Fibroblast of lung (primary cell): Measurements from ENCODE around the gene MDFI. TPM values are rescaled to one million over a fixed set of nuclear protein-coding genes. Genes with fewer than 3 reads are reported as not detected.

Experiments
- DNase-seq, 2 donors: peaks; one replicate each; pipeline versions ENCODE4 v3.0.0 to v3.0.0-alpha.2; 2010; ENCODE audit warnings: low read depth in 2 of 2
- H2AFZ ChIP-seq: 2 replicates; pipeline ENCODE4 v1.5.1; 2012; ENCODE audit warnings: low read length, control low read depth, inconsistent platforms
- H3K27ac ChIP-seq: 2 replicates; pipeline ENCODE4 v1.5.1; 2011; ENCODE audit warnings: low read length, control low read depth; ENCODE audit not compliant: insufficient read depth
- H3K27me3 ChIP-seq: 2 replicates; pipeline ENCODE4 v1.5.1; 2011; ENCODE audit warnings: mild to moderate bottlenecking, low read length; ENCODE audit not compliant: control insufficient read depth, insufficient read depth
- H3K36me3 ChIP-seq: 2 replicates; pipeline ENCODE4 v1.5.1; 2011; ENCODE audit warnings: low read length; ENCODE audit not compliant: control insufficient read depth, insufficient read depth
- H3K4me1 ChIP-seq: 2 replicates; pipeline ENCODE4 v1.5.1; 2011; ENCODE audit warnings: low read length; ENCODE audit not compliant: control insufficient read depth, insufficient read depth; ENCODE audit errors: extremely low read depth
- H3K4me2 ChIP-seq: 2 replicates; pipeline ENCODE4 v1.5.1; 2011; ENCODE audit warnings: low read length, control low read depth; ENCODE audit not compliant: insufficient read depth; ENCODE audit errors: extremely low read depth
- H3K4me3 ChIP-seq, 4 experiments: fragments of 200-600 bp in 1 of 4; sonication (generic) in 1 of 4; replicated peaks in 1 of 4; 2 replicates each; pipeline ENCODE4 v1.5.1; 2011 to 2016; ENCODE audit warnings: low read length in 4 of 4, low read depth in 3 of 4, mild to moderate bottlenecking in 3 of 4, control low read depth in 2 of 4, inconsistent platforms in 1 of 4, mixed read lengths in 1 of 4; ENCODE audit not compliant: insufficient read depth in 1 of 4; ENCODE audit errors: control extremely low read depth in 1 of 4
- H3K79me2 ChIP-seq: 2 replicates; pipeline ENCODE4 v1.5.1; 2012; ENCODE audit warnings: mild to moderate bottlenecking, low read length, inconsistent platforms; ENCODE audit not compliant: control insufficient read depth, insufficient read depth
- H3K9ac ChIP-seq: 2 replicates; pipeline ENCODE4 v1.5.1; 2011; ENCODE audit warnings: mild to moderate bottlenecking, low read length, control low read depth; ENCODE audit not compliant: insufficient read depth
- H3K9me3 ChIP-seq: 2 replicates; pipeline ENCODE4 v1.5.1; 2012; ENCODE audit warnings: low read depth, low read length; ENCODE audit not compliant: control insufficient read depth, insufficient read depth
- H4K20me1 ChIP-seq: 2 replicates; pipeline ENCODE4 v1.5.1; 2011; ENCODE audit warnings: low read length; ENCODE audit not compliant: control insufficient read depth, insufficient read depth; ENCODE audit errors: extremely low read depth
- EZH2 ChIP-seq: IDR thresholded peaks from 2 replicates; pipeline ENCODE4 v1.5.1; 2012; ENCODE audit warnings: low read length, control low read depth, mild to moderate bottlenecking; ENCODE audit errors: missing control alignments
- polyA plus RNA-seq, 2 donors: library from polyadenylated mRNA; depleted of rRNA in 1 of 2; stranded (reverse) in 1 of 2; unstranded in 1 of 2; fragments of >200 nt; gene quantifications; 2 replicates each; pipeline ENCODE4 v1.2.1, GENCODE V29; 2011 to 2012; ENCODE audit warnings: missing spikeins in 1 of 2
- total RNA-seq: library from RNA; depleted of rRNA; stranded (reverse); fragments of >200 nt; gene quantifications from 2 replicates; pipeline ENCODE4 v1.2.1, GENCODE V29; 2014
- TF ChIP-seq, protein P1 (sequence below), 2 donors: IDR thresholded peaks in 1 of 2; conservative IDR thresholded peaks in 1 of 2; 1 replicate in 1 of 2; 2 replicates in 1 of 2; pipeline ENCODE4 v1.5.1; 2011 to 2012; ENCODE audit warnings: low read length in 2 of 2, control low read depth in 1 of 2, inconsistent platforms in 1 of 2, low read depth in 1 of 2, mild to moderate bottlenecking in 1 of 2

Gene MDFI
- total and polyA plus RNA-seq, 2 donors (not counting 1 experiment from before 2014, with no cell fraction given) = 0.17 TPM; not detected in 1

GRCh38 chr6:41692080-41692675 lies 53.9 kb downstream of the MDFI start:
- no peaks in the 10 kb centered on the region for H3K79me2 ChIP-seq
- H3K9me3 ChIP-seq = no peaks in the 10 kb centered on the region
- H3K36me3 ChIP-seq = no peaks in the 10 kb centered on the region
- H3K27me3 ChIP-seq = no peaks in the 10 kb centered on the region
- no peak overlapping the region for H2AFZ ChIP-seq
- DNase-seq = no peak
- no peaks in the 10 kb centered on the region for H4K20me1 ChIP-seq
- H3K9ac ChIP-seq = no peak overlapping the region
- H3K27ac ChIP-seq = no peak overlapping the region
- H3K4me2 ChIP-seq = no peak overlapping the region
- no peak overlapping the region for H3K4me3 ChIP-seq
- no peak for TF ChIP-seq EZH2
- TF ChIP-seq, protein P1, sequence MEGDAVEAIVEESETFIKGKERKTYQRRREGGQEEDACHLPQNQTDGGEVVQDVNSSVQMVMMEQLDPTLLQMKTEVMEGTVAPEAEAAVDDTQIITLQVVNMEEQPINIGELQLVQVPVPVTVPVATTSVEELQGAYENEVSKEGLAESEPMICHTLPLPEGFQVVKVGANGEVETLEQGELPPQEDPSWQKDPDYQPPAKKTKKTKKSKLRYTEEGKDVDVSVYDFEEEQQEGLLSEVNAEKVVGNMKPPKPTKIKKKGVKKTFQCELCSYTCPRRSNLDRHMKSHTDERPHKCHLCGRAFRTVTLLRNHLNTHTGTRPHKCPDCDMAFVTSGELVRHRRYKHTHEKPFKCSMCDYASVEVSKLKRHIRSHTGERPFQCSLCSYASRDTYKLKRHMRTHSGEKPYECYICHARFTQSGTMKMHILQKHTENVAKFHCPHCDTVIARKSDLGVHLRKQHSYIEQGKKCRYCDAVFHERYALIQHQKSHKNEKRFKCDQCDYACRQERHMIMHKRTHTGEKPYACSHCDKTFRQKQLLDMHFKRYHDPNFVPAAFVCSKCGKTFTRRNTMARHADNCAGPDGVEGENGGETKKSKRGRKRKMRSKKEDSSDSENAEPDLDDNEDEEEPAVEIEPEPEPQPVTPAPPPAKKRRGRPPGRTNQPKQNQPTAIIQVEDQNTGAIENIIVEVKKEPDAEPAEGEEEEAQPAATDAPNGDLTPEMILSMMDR (conservative IDR thresholded peaks at IDR 0.05 in 1 of 2, IDR thresholded peaks at IDR 0.05 in 1 of 2; ENCODE audit: low read depth in 1 of 2, low read length in 2 of 2) = no peak
- no peaks in the 10 kb centered on the region for H3K4me1 ChIP-seq

GRCh38 chr6:41692730-41693129 lies 54.5 kb downstream of the MDFI start:
- Histone ChIP-seq H3K27me3 (no peaks in the 10 kb centered on the region), H3K9me3 (no peaks in the 10 kb centered on the region), H3K4me1 (no peaks in the 10 kb centered on the region), H2AFZ (no peak overlapping the region), H3K79me2 (no peaks in the 10 kb centered on the region), H3K27ac (no peak overlapping the region), H3K4me2 (no peak overlapping the region), H3K36me3 (no peaks in the 10 kb centered on the region), H3K9ac (no peak overlapping the region), H3K4me3 (no peak overlapping the region), H4K20me1 (no peaks in the 10 kb centered on the region)
- DNase-seq = no peak
- TF ChIP-seq, protein P1 (conservative IDR thresholded peaks at IDR 0.05 in 1 of 2, IDR thresholded peaks at IDR 0.05 in 1 of 2; ENCODE audit: low read depth in 1 of 2, low read length in 2 of 2) = no peak
- TF ChIP-seq EZH2 = no peak

DNA sequence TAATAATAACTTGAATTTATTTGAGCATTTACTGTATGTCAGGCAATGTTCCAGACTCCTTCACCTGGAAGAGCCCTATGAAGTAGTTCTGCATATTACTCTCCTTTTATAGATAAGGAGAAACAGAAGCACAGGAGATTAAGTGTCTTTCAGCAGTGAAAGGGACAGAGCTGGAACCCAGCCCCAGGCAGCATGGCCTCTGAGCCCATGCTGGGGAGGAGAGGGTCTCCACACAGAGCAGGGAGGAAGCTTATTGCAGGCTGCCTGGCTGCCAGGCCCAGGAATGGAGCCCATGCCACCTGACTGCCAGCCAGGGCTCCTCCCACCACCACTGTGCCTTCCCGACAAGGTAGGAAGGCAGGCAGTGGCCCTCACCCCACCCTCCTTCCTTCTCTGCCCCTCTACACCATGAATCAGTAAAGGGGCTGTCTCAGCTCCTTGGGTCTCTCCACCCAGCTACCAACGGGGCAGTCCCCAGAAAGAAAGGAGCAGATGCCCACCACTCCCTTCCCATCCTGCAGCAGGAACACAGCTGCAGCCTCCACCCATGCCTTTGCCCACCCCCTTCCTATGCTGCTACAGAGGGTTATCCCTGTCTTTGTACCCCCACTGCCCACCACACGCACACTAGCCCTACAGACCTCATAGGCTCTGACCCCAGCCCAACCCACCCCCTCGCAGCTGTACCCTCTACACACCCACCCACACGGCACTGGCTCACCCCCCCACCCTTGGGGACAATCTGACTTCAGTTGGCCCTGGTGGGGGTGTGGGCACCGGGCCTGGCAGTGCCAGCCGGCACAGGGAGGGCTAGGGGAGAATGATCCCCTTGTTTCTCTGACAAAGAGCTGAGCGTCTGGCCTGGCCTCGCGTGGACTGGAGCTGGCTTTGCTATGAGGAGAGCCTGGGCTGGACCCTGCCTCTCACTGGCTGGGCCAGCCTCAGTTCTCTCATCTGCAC lies 55.3 kb downstream of the MDFI start:
- Histone ChIP-seq H3K27ac (no peak overlapping the region), H3K9ac (no peak overlapping the region), H3K4me3 (no peak overlapping the region), H3K36me3 (no peaks in the 10 kb centered on the region), H4K20me1 (no peaks in the 10 kb centered on the region), H3K4me2 (no peak overlapping the region), H3K79me2 (no peaks in the 10 kb centered on the region), H2AFZ (no peak overlapping the region), H3K9me3 (no peaks in the 10 kb centered on the region), H3K27me3 (no peaks in the 10 kb centered on the region), H3K4me1 (peaks cover 4% of the 10 kb centered on the region)
- TF ChIP-seq, protein P1 (conservative IDR thresholded peaks at IDR 0.05 in 1 of 2, IDR thresholded peaks at IDR 0.05 in 1 of 2; ENCODE audit: low read depth in 1 of 2, low read length in 2 of 2) = no peak
- no peak for TF ChIP-seq EZH2
- no peak for DNase-seq
